Stimulated activated naive B cell treated with anti-CD40 and anti-IgM and Interleukin-4, amounts not matched to agents 10 μg/mL and 1 μg/mL and 100 μg/mL, for 72 hours (primary cell): ENCODE measurements around the gene PRELID1.

Experiments
- ATAC-seq, 2 donors: fragments of 150-1000 bp; cut with Tn5 transposase; replicated peaks; 2 replicates each; pipeline ENCODE4 v1.10.0; 2021; ENCODE audit warnings: moderate library complexity in 1 of 2
- DNase-seq: peaks from one replicate; pipeline ENCODE4 v3.0.0; 2021
- H3K27ac Mint-ChIP-seq: one replicate; pipeline ENCODE4 v1.8.0; 2022; ENCODE audit warnings: mild to moderate bottlenecking, mixed read lengths
- H3K27me3 Mint-ChIP-seq, 2 donors: one replicate each; pipeline ENCODE4 v1.8.0; 2022; ENCODE audit warnings: mixed read lengths in 2 of 2
- H3K36me3 Mint-ChIP-seq, 2 donors: one replicate each; pipeline ENCODE4 v1.8.0; 2022; ENCODE audit warnings: mixed read lengths in 2 of 2, mild to moderate bottlenecking in 1 of 2
- H3K4me1 Mint-ChIP-seq, 2 donors: one replicate each; pipeline ENCODE4 v1.8.0; 2022; ENCODE audit warnings: mixed read lengths in 2 of 2, mild to moderate bottlenecking in 1 of 2
- H3K4me3 Mint-ChIP-seq, 2 donors: one replicate each; pipeline ENCODE4 v1.8.0; 2022; ENCODE audit warnings: mild to moderate bottlenecking in 2 of 2, mixed read lengths in 2 of 2, moderate library complexity in 1 of 2
- H3K9me3 Mint-ChIP-seq, 2 donors: one replicate each; pipeline ENCODE4 v1.8.0; 2022; ENCODE audit warnings: mixed read lengths in 2 of 2, mild to moderate bottlenecking in 1 of 2

PRELID1 gene

DNA sequence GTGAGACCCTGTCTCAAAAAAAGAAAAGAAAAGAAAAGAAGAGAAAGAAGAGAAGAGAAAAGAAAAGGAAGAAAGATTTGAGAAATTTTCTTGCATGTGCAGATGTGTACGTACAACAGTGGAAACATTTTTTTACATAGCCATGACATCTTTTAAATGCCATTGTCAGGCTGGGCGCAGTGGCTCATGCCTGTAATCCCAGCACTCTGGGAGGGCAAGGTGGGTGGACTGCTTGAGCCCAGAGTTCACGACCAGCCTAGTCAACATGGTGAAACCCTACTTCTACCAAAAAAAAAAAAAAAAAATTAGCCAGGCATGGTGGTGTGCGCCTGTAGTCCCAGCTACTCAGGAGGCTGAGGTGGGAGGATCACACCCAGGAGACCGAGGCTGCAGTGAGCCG is 41.3 kb downstream of the PRELID1 start:
- Mint-ChIP-seq H3K27me3 (no peaks in the 10 kb centered on the region), H3K36me3 (peaks cover 23 to 34% of the 10 kb centered on the region in 2 donors), H3K4me3 (no peak overlapping the region), H3K27ac (no peak overlapping the region), H3K9me3 (no peaks in the 10 kb centered on the region), H3K4me1 (peaks cover 17 to 29% of the 10 kb centered on the region in 2 donors)
- no peak for DNase-seq
- no peak for ATAC-seq

DNA sequence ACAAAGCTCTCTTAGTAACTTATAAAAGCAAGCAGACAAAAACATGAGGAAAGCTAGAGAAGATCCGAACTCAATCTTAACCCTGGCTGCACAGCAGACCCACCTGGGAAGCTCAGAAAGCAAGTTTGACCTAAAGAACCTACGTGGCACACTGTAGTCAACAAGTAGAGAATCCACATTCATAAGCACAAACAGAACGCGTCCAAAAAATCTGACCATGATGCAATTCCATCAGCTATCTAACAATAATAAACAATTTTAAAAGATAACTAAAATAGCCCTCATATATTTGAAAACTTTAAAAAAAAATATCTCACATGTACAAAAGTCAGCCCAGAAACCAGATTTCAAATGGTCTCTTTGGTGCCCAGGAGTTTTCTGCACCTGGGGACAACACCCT is 43.2 kb downstream of the PRELID1 start:
- Mint-ChIP-seq H3K27ac (no peak overlapping the region), H3K4me1 (peaks cover 18 to 36% of the 10 kb centered on the region in 2 donors), H3K36me3 (peaks cover 17 to 28% of the 10 kb centered on the region in 2 donors), H3K27me3 (no peaks in the 10 kb centered on the region), H3K4me3 (no peak overlapping the region), H3K9me3 (no peaks in the 10 kb centered on the region)
- DNase-seq (no peak), ATAC-seq (no peak)

DNA sequence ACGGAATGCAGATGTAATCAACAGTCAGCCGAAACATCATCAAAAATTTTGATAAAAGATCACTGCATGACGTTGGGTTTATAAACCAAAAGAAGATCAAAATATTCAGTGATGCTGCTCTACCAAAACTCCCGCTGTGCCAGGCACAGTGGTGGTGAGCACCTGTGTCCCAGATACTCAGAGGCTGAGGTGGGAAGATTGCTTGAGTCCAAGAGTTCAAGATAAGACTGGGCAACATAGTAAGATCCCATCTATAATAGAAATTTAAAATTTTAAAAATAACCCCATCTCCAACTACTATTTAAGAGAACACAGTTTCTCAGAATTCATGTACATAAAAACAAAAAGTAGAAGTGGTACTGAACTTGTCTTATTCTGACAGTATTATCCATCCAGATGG is 44.1 kb downstream of the PRELID1 start:
- Mint-ChIP-seq H3K27me3 (no peaks in the 10 kb centered on the region), H3K27ac (no peak overlapping the region), H3K9me3 (no peaks in the 10 kb centered on the region), H3K4me3 (no peak overlapping the region), H3K4me1 (peaks cover 18 to 44% of the 10 kb centered on the region in 2 donors), H3K36me3 (peaks cover 17 to 28% of the 10 kb centered on the region in 2 donors)
- DNase-seq (no peak), ATAC-seq (no peak)

DNA sequence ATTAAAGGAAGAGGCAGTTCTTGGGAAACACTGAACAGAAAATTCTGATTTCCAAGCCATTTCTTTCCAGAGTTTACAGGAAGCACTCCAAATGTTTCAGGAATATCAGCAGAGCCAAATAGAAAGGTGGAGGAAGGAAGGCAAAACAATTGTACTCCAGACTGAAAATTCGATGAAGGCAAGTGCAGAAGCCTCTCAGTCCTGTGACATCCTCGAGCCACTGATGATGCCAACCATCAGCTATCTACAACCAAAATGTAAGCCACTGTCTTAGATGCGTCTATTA is 45.7 kb downstream of the PRELID1 start:
- Mint-ChIP-seq H3K27ac (no peak overlapping the region), H3K4me3 (peak overlapping the region; percentile 54 to 80), H3K4me1 (peaks cover 17 to 51% of the 10 kb centered on the region in 2 donors), H3K36me3 (peaks cover 13 to 22% of the 10 kb centered on the region in 2 donors), H3K27me3 (no peaks in the 10 kb centered on the region), H3K9me3 (no peaks in the 10 kb centered on the region)
- DNase-seq: no peak
- ATAC-seq: no peak

DNA sequence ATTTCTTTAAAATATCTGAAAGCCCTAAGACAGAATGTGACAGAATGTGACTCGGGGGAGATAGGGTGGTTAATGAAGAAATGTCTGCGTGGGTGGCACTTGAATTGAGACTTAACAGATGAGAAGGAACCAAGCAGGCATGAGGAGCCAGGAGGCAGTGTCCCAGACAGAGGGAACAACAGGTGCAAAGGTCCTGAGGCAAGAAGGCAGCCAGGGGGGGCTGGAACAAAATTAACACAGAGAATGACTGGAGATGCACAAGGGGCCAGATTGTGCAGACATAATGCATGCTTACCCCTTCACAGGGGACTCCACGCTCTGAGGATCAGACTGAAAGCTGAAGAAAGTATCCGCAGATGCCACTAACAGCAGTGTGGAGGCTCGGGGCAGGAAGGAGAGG is 46.2 kb downstream of the PRELID1 start:
- DNase-seq (no peak), ATAC-seq (no peak)
- Mint-ChIP-seq H3K27me3 (no peaks in the 10 kb centered on the region), H3K27ac (peak overlapping the region; percentile 49), H3K9me3 (no peaks in the 10 kb centered on the region), H3K36me3 (peaks cover 10 to 20% of the 10 kb centered on the region in 2 donors), H3K4me3 (peak overlapping the region; percentile 80 to 92), H3K4me1 (peaks cover 20 to 56% of the 10 kb centered on the region in 2 donors)

DNA sequence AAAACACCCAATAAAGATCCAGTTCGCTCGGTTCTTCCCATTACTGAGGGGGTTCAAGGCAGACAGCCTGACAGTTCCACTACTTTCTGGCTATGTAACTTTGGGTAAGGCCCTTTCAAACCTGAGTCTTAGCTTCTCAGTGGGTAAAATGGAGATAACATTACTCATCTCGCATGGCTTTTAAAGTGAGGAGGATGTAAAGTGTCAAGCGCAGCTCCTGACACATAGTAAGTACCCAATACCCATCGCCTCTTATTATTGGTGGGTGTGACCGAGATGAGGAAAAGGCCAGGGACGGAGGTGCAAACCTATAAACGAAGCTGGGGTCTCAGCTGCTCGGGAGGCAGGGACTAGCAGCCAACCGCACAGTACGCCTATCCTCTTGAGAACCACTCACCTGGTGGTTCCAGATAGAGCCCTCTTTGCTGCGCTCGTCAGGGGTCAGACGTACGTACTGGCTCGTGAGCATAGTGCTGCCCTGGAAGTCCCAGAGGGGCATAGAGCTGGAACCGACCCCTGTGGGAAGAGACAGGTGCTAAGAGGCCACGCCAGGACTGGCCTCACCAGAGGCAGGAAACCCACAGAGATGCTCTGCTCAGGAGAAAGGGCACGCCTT is 47.3 kb downstream of the PRELID1 start:
- no peak for ATAC-seq
- H3K36me3 Mint-ChIP-seq: peaks cover 10 to 19% of the 10 kb centered on the region in 2 donors
- no peak for DNase-seq
- H3K4me3 Mint-ChIP-seq: peak overlapping the region; percentile 92 to 97
- peak overlapping the region; percentile 100 for H3K27ac Mint-ChIP-seq
- H3K9me3 Mint-ChIP-seq: no peaks in the 10 kb centered on the region
- H3K27me3 Mint-ChIP-seq: no peaks in the 10 kb centered on the region
- H3K4me1 Mint-ChIP-seq: peaks cover 26 to 63% of the 10 kb centered on the region in 2 donors

DNA sequence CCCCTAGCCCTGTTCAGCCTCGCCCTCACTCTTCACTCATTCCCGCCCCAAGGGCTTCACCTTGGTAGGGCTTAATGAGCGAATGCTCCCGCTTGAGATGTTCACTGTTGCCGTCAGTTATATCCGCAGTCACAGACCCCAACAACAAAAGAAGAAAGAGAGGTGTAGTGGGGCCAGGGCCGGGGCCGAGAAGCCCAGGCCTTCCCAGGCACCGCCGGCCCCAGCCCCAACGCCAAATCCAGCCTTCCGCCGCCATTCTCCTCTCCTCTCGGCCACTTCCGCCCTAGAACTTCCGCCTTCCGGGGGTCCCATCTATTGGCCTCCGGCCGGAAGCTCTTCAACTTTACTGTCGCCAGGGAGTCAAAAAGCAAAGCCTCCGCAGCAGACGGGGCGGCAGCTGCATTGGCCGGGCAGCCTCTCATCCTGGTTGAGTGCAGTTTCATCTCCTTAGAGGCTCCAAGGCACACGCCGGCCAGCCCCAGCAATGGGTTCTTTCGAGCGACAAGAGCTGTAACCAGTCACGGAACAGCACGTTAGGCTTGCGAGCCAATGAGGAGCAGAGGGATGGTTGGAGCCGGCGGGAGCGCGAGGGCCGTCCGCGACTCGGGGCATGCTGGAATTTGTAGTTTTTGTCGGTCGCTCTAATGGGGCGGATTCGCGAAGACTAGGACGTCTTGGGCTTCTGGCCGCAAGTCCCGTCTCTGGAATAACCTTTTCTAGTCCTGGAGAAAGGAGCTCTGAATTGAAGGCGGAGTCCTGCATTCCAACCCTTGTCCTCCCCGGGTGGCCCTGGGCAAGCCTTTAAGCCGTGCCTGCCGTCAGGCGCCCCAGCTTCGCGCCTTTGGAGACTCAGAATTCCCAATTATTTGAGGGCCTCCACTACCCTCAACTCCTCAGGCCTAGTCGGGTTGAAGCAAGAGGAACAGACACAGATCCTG is 48.1 kb downstream of the PRELID1 start, which contains the start of gene LMAN2:
Gene LMAN2 (minus strand): TSS at position 277 of the 938 bp plus-strand sequence. CDS start 21 bp downstream, at position 256.
- no peaks in the 10 kb centered on the region for H3K9me3 Mint-ChIP-seq
- H3K27me3 Mint-ChIP-seq: no peaks in the 10 kb centered on the region
- DNase-seq: peak; percentile 92
- H3K4me3 Mint-ChIP-seq: peak within 1 kb of the TSS; percentile 92 to 97
- H3K4me1 Mint-ChIP-seq: peaks cover 29 to 69% of the 10 kb centered on the region in 2 donors
- peak; percentile 98 for ATAC-seq
- H3K36me3 Mint-ChIP-seq: peaks cover 10 to 15% of the 10 kb centered on the region in 2 donors
- peak within 1 kb of the TSS; percentile 100 for H3K27ac Mint-ChIP-seq

DNA sequence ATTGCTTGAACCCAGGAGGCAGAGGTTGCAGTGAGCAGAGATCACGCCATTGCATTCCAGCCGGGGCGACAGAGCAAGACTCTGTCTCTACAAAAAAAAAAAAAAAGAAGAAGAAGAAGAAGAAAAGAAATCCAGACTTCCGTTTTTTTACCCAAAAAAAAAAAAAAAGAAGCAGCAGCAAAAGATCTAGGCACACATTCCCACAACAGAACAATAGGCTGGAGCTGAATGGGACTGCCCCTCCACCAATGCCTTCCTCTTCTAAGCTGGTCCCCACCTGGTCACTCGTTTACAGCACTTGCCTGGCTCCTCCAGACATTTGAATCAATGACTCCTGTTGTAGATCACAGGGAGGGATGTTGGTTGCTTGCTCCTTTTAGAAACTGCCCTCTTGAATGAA is 49.5 kb downstream of the PRELID1 start:
- Mint-ChIP-seq H3K9me3 (no peaks in the 10 kb centered on the region), H3K36me3 (peaks cover 10 to 11% of the 10 kb centered on the region in 2 donors), H3K27ac (no peak overlapping the region), H3K4me3 (no peak overlapping the region), H3K4me1 (peaks cover 35 to 73% of the 10 kb centered on the region in 2 donors), H3K27me3 (no peaks in the 10 kb centered on the region)
- no peak for ATAC-seq
- DNase-seq: no peak

DNA sequence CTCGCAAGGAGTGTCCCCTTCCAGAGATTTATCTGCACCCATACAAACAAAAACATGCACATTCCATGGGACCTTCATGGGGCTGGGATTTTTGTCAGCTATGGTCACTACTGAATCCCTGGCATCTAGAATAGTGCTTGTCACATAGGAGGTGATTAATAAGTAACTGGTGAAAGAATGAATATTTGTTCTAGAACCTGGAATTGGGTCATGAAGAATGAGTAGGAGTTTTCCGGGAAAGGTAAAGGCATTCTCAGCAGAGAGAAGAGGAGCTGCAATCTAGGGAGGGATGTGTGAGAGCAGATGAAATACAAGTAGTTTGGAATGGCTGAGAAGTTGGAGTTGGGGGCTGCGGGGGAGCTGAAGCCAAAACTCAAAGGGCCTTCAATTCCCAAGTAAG is 50.7 kb downstream of the PRELID1 start:
- Mint-ChIP-seq H3K4me1 (peaks cover 41 to 80% of the 10 kb centered on the region in 2 donors), H3K9me3 (no peaks in the 10 kb centered on the region), H3K27me3 (no peaks in the 10 kb centered on the region), H3K36me3 (peaks cover 6 to 10% of the 10 kb centered on the region in 2 donors), H3K4me3 (no peak overlapping the region), H3K27ac (no peak overlapping the region)
- DNase-seq (no peak), ATAC-seq (no peak)

DNA sequence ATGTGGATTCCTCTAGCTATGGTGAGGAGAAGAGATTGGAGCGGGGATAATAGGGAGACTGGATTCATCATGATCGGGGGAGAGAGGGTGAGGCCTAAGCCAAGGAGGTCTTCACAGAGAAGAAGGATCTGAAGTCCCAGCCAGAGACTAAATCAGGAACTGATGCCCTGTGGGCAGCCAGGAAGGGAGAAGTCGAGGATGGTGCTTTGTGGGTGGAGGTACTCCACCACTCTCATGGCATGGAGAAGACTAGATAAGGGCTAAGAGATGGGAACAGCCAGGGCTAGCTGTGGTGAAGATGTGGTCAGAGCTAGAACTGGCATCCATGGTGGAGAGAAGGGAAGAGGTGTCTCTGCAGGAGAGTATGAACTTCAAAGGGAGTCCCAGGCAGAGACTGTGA is 51.1 kb downstream of the PRELID1 start:
- ATAC-seq: no peak
- Mint-ChIP-seq H3K9me3 (no peaks in the 10 kb centered on the region), H3K27me3 (no peaks in the 10 kb centered on the region), H3K4me1 (peaks cover 43 to 80% of the 10 kb centered on the region in 2 donors), H3K4me3 (no peak overlapping the region), H3K27ac (no peak overlapping the region), H3K36me3 (peaks cover 3 to 8% of the 10 kb centered on the region in 2 donors)
- DNase-seq: no peak

DNA sequence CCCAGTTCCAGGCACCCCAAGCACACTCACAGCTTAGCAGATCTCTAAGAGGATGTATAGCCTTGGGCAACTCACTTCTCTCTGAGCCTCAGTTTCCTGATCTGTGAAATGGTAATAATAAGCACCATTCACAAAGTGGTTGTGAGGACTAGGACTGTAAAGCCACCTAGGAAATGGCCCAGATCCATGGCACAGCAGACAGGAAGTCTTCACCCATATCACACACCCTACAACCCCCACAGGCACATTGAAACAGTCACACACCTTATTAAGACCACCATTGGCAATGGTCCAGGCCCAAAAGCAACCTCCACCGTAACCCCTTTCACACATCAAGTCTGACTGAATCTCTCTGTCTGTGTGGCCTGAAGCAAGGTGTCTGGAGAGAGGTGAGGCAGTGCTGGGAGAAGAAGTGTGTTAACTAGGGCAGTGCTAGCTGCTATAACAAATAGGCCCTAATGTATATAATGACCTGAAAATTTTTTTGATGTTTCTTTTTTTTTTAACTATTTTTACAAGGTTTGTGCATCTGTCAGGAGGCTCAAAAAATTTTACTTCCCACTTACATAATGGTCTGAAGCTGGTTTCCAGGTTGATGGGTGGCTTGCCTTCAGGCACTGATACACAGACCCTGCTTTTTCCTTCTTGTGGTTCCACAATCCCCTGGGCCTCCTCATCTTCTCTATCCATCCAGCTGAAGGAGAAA is 51.7 kb downstream of the PRELID1 start:
- Mint-ChIP-seq H3K27ac (no peak overlapping the region), H3K27me3 (no peaks in the 10 kb centered on the region), H3K9me3 (no peaks in the 10 kb centered on the region), H3K4me3 (no peak overlapping the region), H3K36me3 (peaks cover 0 to 3% of the 10 kb centered on the region in 2 donors), H3K4me1 (peaks cover 43 to 80% of the 10 kb centered on the region in 2 donors)
- DNase-seq (no peak), ATAC-seq (no peak)

DNA sequence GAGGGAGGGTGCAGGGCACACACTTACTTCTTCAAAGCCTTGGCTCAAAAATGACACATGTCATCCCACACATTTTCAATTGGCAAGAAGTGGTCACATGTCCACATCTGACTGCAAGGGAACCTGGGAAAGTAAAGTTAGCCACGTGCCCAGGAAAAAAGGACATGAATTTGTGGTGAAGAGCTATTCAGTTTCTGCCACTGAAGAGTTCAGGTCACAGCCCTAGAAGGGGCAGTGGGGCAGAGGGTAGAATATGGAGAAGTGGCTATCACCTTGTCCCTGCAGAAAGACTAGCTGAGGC is 52.2 kb downstream of the PRELID1 start:
- Mint-ChIP-seq H3K27me3 (no peaks in the 10 kb centered on the region), H3K27ac (no peak overlapping the region), H3K4me3 (no peak overlapping the region), H3K9me3 (no peaks in the 10 kb centered on the region), H3K4me1 (peaks cover 45 to 83% of the 10 kb centered on the region in 2 donors), H3K36me3 (peaks cover 0 to 3% of the 10 kb centered on the region in 2 donors)
- no peak for ATAC-seq
- no peak for DNase-seq
